HG02642 (cell line): ENCODE measurements around the gene PPIL4.

ENCODE experiments used
- ATAC-seq: cut with Tn5 transposase; IDR thresholded peaks from one replicate; pipeline ENCODE4 v1.9.1; 2021; ENCODE audit warnings: mild to moderate bottlenecking; ENCODE audit not compliant: unreplicated experiment, poor library complexity

The PPIL4 gene

GRCh38 chr6:149487316-149487715, 58.5 kb downstream of the PPIL4 start:
- ATAC-seq: no peak

DNA sequence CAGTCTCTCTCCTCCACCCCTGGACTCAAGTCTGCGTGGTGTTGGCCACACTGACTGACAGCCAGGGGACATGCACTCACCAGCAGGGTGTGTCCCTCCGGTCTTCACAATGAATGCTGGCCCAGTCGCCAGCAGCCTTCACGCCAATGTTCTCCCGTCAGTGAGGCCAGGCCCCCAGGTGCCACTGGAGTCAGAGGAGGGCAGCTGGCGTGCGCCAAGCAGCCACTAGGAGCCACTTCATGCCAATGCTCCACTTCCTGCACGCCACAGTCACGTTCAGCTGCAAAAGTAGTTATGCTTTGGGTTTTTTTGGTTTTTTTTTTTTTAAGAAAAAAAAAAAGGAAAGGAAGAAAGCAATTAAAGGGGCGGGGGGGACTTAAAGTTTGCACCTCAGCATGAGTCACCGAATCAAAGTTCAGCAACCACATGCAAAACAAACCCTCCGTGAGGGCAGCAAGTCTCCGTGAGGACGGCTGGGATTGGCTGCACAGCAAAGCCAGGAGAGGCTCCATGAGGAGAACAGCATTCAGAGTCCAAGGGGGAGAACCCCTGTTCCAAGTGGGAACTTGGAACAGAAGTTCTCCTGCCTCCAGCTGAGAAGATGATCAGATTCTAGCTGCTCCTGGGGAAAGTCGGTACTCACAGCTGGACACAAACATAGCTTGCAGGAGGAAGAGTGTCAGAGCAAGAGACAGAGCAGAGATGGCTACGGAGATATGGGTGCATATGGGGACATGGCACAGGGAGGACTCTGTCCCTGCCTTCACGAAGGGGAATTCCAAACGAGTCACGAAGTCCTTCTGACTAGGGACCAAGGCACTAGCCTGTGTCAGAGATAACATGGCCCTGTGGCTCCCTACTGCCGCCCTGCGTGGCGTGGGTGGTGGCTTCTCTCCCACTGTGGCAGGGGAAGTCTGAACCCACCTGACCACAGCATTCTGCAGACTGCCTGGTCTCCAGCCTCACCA, 60.8 kb downstream of the PPIL4 start, which contains the start of gene ZC3H12D:
Gene ZC3H12D (minus strand): TSS at position 282 of the 968 bp plus-strand sequence. CDS start 10,471 bp downstream, outside the sequence.
- ATAC-seq: peak; percentile 47

DNA sequence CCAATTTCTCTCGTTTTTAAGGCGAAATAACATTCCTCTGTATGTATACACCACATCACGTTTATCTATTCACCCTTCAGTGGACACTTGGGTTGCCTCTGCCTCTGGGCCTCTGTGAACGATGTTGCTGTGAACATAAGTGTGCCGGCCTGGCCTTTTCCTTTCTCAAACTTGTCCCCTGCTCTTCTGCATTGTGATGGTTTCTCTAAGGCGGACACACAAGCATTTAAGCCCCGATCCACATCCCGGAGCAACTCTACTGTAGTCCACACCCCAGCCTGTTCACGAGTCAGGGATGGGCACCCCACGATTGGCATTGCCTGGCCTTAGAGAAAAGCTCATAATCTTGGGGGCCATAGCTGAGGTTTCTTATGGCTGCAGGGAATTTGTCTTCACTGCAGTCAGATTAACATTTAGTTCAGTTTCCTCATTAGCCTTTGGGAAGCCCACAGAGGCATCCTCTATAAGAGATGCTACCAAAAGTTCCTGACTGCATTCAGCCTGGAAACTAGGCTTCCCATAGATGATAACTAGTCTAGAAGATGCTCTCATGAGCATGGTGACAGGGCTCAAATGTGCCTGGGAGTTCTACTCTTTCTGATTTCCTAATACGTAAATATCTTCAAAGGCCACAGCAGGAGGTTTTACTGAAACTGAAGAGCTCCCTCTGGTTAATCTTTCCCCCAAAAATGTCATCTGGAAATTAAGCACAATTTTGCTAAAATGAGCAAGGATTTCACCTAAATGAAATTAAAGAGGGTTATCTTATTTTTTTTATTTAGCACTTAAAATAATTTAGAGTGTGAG, 61.8 kb downstream of the PPIL4 start:
- no peak for ATAC-seq

DNA sequence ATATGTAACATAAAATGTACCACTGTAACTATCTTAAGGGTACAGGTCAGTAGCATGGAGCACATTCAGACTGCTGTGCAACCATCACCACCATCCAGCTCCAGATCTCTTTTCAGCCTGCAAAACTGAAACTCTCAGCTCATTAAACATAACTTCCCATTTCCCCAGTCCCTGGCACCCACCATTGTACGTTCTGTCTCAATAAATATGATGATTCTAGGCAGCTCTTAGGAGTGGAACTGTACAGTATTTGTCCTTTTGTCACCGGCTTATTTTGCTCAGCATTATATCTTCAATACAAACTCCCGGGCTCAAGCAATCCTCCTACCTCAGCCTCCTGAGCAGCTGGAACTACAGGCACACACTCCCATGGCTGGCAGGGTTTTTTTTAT, 62.5 kb downstream of the PPIL4 start:
- no peak for ATAC-seq

DNA sequence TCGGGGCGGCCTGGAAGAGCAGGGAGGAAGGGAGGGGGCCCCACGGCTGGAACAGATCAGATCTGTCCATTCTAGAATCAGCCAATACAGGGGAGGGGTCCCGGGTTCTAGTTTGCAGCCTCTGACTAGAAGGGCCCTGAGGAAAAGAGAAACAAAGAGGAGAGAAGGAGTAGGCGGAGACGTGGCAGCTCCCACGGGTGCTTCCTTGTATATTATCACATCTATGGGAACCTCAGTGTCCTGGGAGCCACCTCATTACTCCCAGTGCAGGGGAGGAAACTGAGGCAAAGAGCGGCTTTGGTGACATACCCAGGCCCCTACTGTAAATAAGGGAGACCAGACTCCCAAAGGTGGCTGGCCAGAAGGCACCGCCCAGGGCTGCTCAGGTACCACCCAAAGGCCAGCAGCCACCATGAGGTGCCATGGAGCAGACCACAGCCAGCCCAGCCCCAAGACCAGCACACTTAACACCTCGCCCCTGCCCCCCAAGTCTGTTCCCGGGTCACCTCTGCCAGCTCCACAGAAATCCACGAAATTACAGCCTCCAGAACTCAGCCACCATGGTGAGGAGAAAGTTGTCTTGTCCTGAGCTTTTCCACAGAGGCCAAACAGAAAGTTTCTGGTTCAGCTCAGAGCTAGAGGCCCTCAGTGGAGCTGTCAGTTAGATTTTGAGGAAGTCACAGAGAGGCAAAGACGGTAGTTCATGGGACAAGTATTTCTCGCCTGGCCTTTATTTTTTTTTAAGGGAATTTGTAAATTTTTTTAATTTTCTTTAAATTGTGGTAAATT, 63.1 kb downstream of the PPIL4 start:
- no peak for ATAC-seq

- ATAC-seq: no peak
Observed at GRCh38 chr6:149480502-149481280, 65.2 kb downstream of the PPIL4 start.

GRCh38 chr6:149478631-149479314, 67.1 kb downstream of the PPIL4 start:
- ATAC-seq: no peak

DNA sequence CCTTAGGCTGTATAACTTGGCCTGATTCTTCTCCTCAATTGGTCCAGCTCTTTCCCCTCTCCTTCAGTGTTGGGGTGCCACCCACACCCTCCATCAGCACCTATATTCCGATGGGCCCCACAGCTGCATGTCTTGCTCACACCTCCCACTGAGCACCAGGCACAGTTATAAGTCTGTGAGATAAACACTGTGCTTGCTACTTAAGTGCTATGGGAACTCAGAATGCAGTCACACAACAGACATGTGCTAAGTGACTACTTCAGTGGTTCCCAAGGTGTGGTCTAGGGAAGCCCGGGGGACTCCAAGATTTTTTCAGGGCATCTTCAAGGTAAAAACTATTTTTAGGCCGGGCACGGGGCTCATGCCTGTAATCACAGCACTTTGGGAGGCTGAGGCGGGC, 68.3 kb downstream of the PPIL4 start:
- ATAC-seq: no peak

DNA sequence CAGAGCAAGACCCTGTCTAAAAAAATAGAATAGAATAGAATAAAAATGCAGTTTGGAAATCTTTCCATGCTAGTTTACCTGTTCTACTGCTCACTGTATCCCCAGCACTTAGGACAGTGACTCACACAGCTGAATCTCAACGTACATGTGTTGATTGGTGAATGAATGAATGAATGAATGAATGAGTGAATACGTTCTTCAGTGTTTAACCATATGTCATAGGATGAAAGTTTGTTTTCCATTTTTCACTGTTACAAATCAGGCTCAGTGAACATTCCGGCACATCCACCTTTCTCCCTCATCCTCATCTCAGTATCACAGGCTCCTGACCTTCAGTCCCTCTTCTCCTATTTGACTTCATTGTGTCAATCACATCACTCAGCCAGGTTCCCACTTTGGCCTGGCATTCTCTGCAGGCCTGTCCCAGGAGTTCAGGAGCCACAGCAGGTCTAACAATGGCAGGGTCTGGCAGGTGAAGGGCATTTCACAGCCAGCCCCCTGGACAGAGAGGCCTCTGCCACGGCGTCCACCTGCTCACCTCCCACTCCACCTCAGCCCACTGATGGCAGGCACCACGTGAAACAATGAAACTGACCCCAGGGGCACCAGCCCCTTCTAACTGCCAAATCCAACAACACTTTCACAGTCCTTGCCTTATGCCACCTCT, 68.9 kb downstream of the PPIL4 start:
- no peak for ATAC-seq

GRCh38 chr6:149474108-149474935, 71.5 kb downstream of the PPIL4 start:
- ATAC-seq: peak; percentile 40

GRCh38 chr6:149473080-149474052, 72.5 kb downstream of the PPIL4 start:
- ATAC-seq: peak; percentile 26

GRCh38 chr6:149472241-149472640, 73.6 kb downstream of the PPIL4 start:
- ATAC-seq: no peak

DNA sequence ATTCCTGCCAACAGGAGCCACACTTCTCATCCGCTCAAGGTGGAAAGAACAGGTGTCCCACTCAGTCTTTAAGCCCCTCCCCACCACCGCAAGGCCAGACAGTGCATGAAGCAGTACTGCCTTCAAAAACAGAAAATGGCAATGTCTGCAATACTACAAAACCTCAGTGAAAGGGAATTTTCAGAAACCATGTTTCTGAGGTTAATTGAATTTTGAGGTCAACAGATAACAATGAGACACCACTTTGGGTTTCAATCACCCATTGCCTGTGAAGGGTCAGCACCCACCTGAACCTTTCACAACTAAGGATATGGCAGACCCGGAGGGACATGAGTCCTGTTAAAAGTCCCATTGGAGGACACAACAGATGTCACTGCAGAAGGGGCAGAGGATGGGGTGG, 74.0 kb downstream of the PPIL4 start:
- no peak for ATAC-seq

- no peak for ATAC-seq
Observed at GRCh38 chr6:149470948-149471347, 74.9 kb downstream of the PPIL4 start.

- peak; percentile 24 for ATAC-seq
Observed at GRCh38 chr6:149468179-149468578, 77.7 kb downstream of the PPIL4 start.

DNA sequence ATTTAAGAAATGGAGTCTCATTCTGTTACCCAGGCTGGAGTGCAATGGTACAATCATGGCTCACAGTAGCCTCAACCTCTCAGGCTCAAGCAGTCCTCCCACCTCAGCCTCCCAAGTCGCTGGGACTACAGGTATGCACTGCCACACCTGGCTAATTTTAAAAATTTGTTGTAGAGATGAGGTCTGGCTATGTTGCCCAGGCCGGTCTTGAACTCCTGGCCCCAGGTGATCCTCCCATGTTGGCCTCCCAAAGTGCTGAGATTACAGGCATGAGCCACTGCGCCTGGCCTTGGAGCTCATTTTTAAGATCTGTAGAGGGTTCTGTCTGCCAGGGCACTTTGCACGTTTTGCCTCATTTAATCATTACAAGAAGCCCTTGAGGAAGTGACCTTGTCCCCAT, 78.6 kb downstream of the PPIL4 start:
- no peak for ATAC-seq

DNA sequence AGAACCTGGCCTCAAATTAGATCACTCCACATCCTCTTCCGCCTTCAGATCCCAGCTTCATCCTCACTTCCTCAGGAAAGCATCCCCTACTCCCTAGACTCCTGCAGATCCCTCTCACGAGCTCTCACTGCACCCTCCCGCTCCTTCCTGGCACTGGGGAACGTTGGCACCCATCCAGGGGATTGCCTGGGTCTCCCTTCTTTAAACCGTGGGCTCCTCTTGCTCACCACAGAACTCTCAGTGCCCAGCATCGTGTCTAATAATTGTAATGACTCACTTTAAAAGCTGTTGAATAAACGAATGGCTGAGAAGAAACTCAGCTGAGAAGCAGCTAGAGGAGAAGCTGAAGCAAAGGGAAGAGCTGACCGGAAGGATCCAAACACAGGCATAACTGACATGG, 81.4 kb downstream of the PPIL4 start:
- ATAC-seq: no peak
